HL-60 (cell line): Measurements from ENCODE around the gene WDR11.

Experiments
- DNase-seq, 2 experiments: peaks; one replicate each; pipeline ENCODE4 v3.0.0-alpha.2; 2010 to 2020; ENCODE audit warnings: low read depth in 1 of 2, low spot score in 1 of 2
- H3K27ac ChIP-seq: fragments of 250-450 bp; sonication (Bioruptor Pico); replicated peaks from 2 replicates; pipeline ENCODE4 v1.5.1; 2020; ENCODE audit warnings: mild to moderate bottlenecking, moderate library complexity
- H3K27me3 ChIP-seq: fragments of 250-450 bp; sonication (Bioruptor Pico); 2 replicates; pipeline ENCODE4 v1.5.1; 2021; ENCODE audit warnings: mild to moderate bottlenecking, moderate library complexity; ENCODE audit not compliant: insufficient read depth, poor library complexity, severe bottlenecking
- H3K4me3 ChIP-seq: replicated peaks from 2 replicates; pipeline ENCODE4 v1.5.1; 2011; ENCODE audit warnings: mild to moderate bottlenecking, control low read depth, low read length; ENCODE audit not compliant: insufficient read depth
- CTCF ChIP-seq: IDR thresholded peaks from one replicate; pipeline ENCODE4 v1.5.1; 2011; ENCODE audit warnings: low read length, control low read depth, inconsistent platforms; ENCODE audit not compliant: insufficient read depth
- GABPA ChIP-seq: IDR thresholded peaks from 2 replicates; pipeline ENCODE4 v1.6.1; 2012; ENCODE audit warnings: low read depth
- POLR2AphosphoS5 ChIP-seq: IDR thresholded peaks from 2 replicates; pipeline ENCODE4 v1.6.1; 2012; ENCODE audit warnings: low read depth
- REST ChIP-seq: IDR thresholded peaks from 2 replicates; pipeline ENCODE4 v1.6.1; 2012; ENCODE audit warnings: low read depth; ENCODE audit not compliant: insufficient replicate concordance
- SPI1 ChIP-seq: IDR thresholded peaks from 2 replicates; pipeline ENCODE4 v1.6.1; 2012; ENCODE audit warnings: low read depth, mild to moderate bottlenecking, borderline replicate concordance

The WDR11 gene

DNA sequence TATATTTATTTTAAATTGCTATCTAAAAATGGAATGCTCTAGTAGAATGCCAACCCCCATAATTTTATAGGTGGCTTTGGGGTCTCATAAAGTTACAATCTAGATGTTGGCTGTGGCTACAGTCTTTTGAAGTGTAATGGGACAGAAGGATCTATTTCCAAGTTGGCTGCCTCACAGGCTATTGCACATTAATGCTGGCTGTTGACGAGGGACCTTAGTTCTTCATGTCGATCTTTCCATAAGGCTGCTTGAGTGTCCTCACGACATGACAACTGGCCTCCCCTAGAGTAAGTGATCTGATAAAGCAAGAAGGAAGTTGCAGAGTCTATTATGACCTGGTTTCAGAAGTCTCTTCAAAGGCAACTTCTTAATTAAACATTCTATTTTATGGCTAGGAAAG is 36.3 kb downstream of the WDR11 start:
- Histone ChIP-seq H3K27ac (no peak overlapping the region), H3K4me3 (no peak overlapping the region), H3K27me3 (no peaks in the 10 kb centered on the region)
- TF ChIP-seq GABPA (no peak), POLR2AphosphoS5 (no peak), REST (no peak), SPI1 (no peak), CTCF (no peak)
- no peak for DNase-seq

- Histone ChIP-seq H3K27ac (no peak overlapping the region), H3K4me3 (no peak overlapping the region), H3K27me3 (no peaks in the 10 kb centered on the region)
- DNase-seq: no peak
- TF ChIP-seq REST: no peak
- TF ChIP-seq CTCF: no peak
- TF ChIP-seq POLR2AphosphoS5: no peak
Measured at GRCh38 chr10:120891365-120891764, 40.2 kb downstream of the WDR11 start.

GRCh38 chr10:120894556-120894955 is 43.4 kb downstream of the WDR11 start:
- no peaks in the 10 kb centered on the region for H3K27me3 ChIP-seq
- H3K4me3 ChIP-seq: no peak overlapping the region
- no peak for TF ChIP-seq GABPA
- no peak for TF ChIP-seq REST
- TF ChIP-seq SPI1: no peak
- no peak for TF ChIP-seq CTCF
- no peak for TF ChIP-seq POLR2AphosphoS5
- no peak for DNase-seq
- no peak overlapping the region for H3K27ac ChIP-seq
